Measurements from ENCODE around the gene HSPD1.
"Not testable (repeated sequence)": the region's sequence is repeated elsewhere in the genome, so short reads cannot be mapped to it uniquely, and the experiment has no call there.

HSPD1 gene

GRCh38 chr2:197495433-197496134 lies 4.1 kb downstream of the HSPD1 start:
- no peak for DNase-seq

DNA sequence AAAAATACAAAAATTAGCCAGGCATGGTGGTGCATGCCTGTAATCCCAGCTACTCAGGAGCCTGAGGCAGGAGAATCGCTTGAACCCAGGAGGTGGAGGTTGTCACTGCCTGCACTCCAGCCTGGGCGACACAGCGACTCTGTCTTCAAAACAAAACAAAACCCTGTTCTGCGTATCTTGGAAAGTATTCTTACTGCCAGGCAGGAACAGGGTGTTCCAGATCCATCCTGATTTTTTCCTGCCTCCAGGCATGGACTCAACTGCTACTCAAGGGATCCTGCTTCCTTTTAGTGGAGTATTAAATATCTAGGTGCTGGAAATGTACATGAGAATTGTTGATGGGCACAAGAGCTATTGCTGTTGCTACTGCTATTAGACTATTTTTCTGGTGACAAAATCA lies 12.3 kb downstream of the HSPD1 start:
- no peak for DNase-seq

GRCh38 chr2:197486175-197486574 lies 13.5 kb downstream of the HSPD1 start:
- DNase-seq = no peak

- DNase-seq = not testable (repeated sequence)
Measured at GRCh38 chr2:197484248-197484647, 15.4 kb downstream of the HSPD1 start.

- DNase-seq = no peak
Measured at GRCh38 chr2:197480165-197481036, 19.2 kb downstream of the HSPD1 start.

DNA sequence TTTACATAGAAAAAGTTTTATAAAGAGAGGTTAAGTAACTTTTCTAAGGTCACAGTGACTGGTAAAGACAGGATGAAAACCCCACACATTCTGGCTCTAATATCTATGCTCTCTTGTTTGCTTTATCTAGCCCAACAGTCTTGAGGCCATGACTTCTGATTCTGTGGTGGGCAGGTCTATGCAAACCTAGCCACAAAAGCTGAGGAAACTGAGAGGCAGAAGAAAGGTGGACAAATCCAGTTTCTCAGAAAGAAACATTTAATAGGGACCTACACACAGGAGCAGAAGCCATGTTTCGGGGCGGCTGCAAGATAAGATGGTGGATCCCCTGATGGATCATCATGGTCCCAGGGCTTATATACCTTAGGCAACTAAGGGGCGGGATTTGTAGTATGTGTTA lies 21.8 kb downstream of the HSPD1 start:
- DNase-seq = no peak

DNA sequence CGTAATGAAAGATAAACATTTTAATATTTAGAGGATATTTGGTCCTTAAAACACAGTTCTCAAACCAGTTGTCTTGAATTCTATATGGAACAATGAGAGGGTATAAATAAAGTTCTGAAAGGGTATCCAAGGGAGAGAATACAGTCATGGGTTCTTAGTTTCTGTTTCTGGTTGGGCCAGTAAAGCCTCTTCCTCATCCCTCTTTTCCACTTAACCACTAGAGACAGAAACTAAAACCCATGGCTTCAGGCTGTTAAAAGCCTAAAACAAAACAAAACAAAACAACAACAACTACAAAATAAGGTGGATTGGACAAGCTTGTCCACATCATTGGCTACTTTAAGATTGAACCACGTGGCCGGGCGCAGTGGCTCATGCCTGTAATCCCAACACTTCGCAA lies 27.5 kb downstream of the HSPD1 start:
- DNase-seq = no peak

GRCh38 chr2:197464175-197464574 lies 35.5 kb downstream of the HSPD1 start:
- no peak for DNase-seq

GRCh38 chr2:197461057-197461456 lies 38.6 kb downstream of the HSPD1 start:
- DNase-seq = no peak

DNA sequence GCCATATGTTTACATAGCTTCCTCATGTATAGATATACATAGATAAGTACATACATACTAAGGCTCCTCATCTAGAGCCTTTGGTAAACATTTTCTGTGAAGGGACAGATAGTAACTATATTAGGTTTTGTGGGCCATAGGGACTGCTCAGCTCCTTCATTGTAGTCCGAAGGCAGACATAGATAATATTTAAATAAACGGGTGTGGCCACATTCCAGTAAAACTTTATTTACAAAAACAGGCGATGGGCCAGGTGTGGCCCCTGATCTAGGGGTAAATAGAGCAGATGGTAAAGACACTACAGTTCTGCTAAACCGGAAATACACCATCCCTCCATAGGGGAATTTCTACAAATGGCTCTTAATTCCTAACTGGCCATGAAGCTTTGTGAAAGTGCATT lies 39.0 kb downstream of the HSPD1 start:
- DNase-seq = no peak

DNA sequence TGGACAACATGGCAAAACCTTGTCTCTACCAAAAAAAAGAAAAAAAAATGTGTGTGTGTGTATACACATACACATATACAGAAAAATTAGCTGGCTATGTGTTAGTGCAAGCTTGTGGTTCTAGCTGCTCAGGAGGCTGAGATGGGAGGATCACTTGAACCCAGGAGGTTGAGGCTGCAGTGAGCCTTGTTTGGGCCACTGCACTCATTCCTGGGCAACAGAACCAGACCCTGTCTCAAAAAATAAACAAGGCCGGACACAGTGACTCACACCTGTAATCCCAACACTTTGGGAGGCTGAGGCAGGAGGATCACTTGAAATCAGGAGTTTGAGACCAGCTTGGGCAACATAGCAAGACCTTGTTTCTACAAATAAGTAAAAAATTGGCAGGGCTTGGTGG lies 44.2 kb downstream of the HSPD1 start:
- no peak for DNase-seq

GRCh38 chr2:197454923-197455322 lies 44.7 kb downstream of the HSPD1 start:
- DNase-seq = no peak

- no peak for DNase-seq
Measured at GRCh38 chr2:197453914-197454398, 45.7 kb downstream of the HSPD1 start.

GRCh38 chr2:197453123-197453913 lies 46.3 kb downstream of the HSPD1 start, which contains the start of gene COQ10B:
Gene COQ10B, plus strand, starts transcription at chr2:197453552. Its CDS starts 9 bp downstream, at chr2:197453561.
- DNase-seq = peak; percentile 96 to 97

GRCh38 chr2:197452754-197453122 lies 46.9 kb downstream of the HSPD1 start:
- no peak for DNase-seq

- DNase-seq = not testable (repeated sequence)
Measured at GRCh38 chr2:197450935-197451358, 48.7 kb downstream of the HSPD1 start.

DNA sequence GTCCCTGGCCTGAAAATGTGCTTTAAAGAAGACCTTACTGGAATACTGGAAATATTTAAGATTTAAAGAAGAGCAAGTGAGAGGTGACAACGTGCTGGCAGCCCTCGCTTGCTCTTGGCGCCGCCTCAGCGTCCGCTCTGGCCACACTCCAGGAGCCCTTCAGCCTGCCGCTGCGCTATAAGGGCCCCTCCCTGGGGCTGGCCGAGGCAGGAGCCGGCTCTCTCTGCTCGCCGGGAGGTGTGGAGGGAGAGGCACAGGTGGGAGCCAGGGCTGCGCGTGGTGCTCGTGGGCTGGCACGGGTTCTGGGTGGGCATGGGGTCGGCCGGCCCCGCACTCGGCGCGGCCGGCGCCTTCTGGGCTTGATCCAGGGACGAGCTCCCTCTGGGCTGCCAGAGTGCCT lies 49.2 kb downstream of the HSPD1 start:
- no peak for DNase-seq

GRCh38 chr2:197446844-197447243 lies 52.8 kb downstream of the HSPD1 start:
- no peak for DNase-seq

DNA sequence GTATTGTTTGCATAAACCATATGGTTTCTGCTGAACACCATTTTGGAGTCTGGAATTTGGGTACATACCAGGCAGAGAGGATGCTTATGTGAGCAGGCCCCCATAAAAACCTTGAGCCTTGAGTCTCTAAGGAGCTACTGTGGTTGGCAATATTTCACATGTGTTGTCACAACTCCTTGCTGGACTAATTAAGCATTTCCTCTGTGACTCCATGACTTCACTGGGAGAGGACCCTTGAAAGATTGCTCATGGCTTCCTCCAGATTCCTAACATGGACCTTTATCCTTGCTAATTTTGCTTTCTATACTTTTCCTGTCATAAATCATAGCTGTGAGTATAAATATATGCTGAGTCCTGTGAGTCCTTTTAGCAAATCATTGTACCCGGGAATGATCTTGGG lies 53.9 kb downstream of the HSPD1 start:
- DNase-seq = no peak

- DNase-seq = no peak
Measured at GRCh38 chr2:197442857-197443256, 56.8 kb downstream of the HSPD1 start.

GRCh38 chr2:197437380-197437779 lies 62.3 kb downstream of the HSPD1 start:
- no peak for DNase-seq

All from activated CD4-positive, alpha-beta T cell treated with anti-CD3 and anti-CD28 coated beads, Interleukin-2, amount 50 U/mL, for 4 hours (primary cell).